Smooth muscle cell (in vitro differentiated cells): ENCODE measurements around the gene IFNA2. TPM values are rescaled to one million over a fixed set of nuclear protein-coding genes. Genes with fewer than 3 reads are reported as not detected.
"Not testable (repeated sequence)": the region's sequence is repeated elsewhere in the genome, so short reads cannot be mapped to it uniquely, and the experiment has no call there.

Source experiments
- DNase-seq: peaks from one replicate; lab custom pipeline; 2025; ENCODE audit not compliant: unreplicated experiment; lab: John Stamatoyannopoulos, UW
- H2AFZ ChIP-seq: fragments of 200-600 bp; sonication (generic); 2 replicates; pipeline ENCODE4 v1.6.0; 2016; ENCODE audit warnings: antibody characterized with exemption, low read depth, mild to moderate bottlenecking
- H3F3A ChIP-seq: fragments of 200-600 bp; sonication (generic); 2 replicates; pipeline ENCODE4 v1.6.0; 2017; ENCODE audit warnings: antibody characterized with exemption, low read depth
- H3K27ac ChIP-seq: fragments of 200-600 bp; sonication (generic); 2 replicates; pipeline ENCODE4 v1.5.1; 2016; ENCODE audit warnings: low read depth, mild to moderate bottlenecking
- H3K27me3 ChIP-seq: fragments of 200-600 bp; sonication (generic); 2 replicates; pipeline ENCODE4 v1.6.1; 2016; ENCODE audit warnings: low read depth, mild to moderate bottlenecking
- H3K36me3 ChIP-seq: fragments of 200-600 bp; sonication (generic); 2 replicates; pipeline ENCODE4 v1.5.1; 2016; ENCODE audit warnings: low read depth
- H3K4me1 ChIP-seq: fragments of 200-600 bp; sonication (generic); 2 replicates; pipeline ENCODE4 v1.5.1; 2016; ENCODE audit warnings: low read depth
- H3K4me2 ChIP-seq: fragments of 200-600 bp; sonication (generic); 2 replicates; pipeline ENCODE4 v1.6.0; 2016; ENCODE audit warnings: mild to moderate bottlenecking
- H3K4me3 ChIP-seq: fragments of 200-600 bp; sonication (generic); 2 replicates; pipeline ENCODE4 v1.5.1; 2016; ENCODE audit warnings: mild to moderate bottlenecking
- H3K79me2 ChIP-seq: fragments of 200-600 bp; sonication (generic); 2 replicates; pipeline ENCODE4 v1.6.0; 2016; ENCODE audit warnings: low read depth, mild to moderate bottlenecking
- H3K9ac ChIP-seq: fragments of 200-600 bp; sonication (generic); 2 replicates; pipeline ENCODE4 v1.6.0; 2016; ENCODE audit warnings: low read depth
- H3K9me3 ChIP-seq: fragments of 200-600 bp; sonication (generic); replicated peaks from 2 replicates; pipeline ENCODE4 v1.5.1; 2016; ENCODE audit warnings: low read depth
- H4K20me1 ChIP-seq: fragments of 200-600 bp; sonication (generic); 2 replicates; pipeline ENCODE4 v1.6.0; 2016; ENCODE audit warnings: low read depth
- CTCF ChIP-seq: fragments of 200-600 bp; sonication (generic); IDR thresholded peaks from 2 replicates; pipeline ENCODE4 v1.5.1; 2017; ENCODE audit warnings: borderline replicate concordance, mild to moderate bottlenecking, antibody characterized with exemption; ENCODE audit not compliant: insufficient read depth, poor library complexity, severe bottlenecking
- WGBS: methylation state at CpG from one replicate; pipeline ENCODE4 v1.1.7; 2016; ENCODE audit warnings: low lambda C conversion rate; 5-methylcytosine and 5-hydroxymethylcytosine counted together
- polyA plus RNA-seq: library from polyadenylated mRNA; unstranded; fragments of >200 nt; fragmentation: Nextera tagmentation; extraction: Ambion mirVana; gene quantifications from 2 replicates; pipeline ENCODE4 v1.2.1, GENCODE V29; 2016
- total RNA-seq: library from RNA; depleted of rRNA; stranded (reverse); fragments of >200 nt; gene quantifications from 2 replicates; pipeline ENCODE4 v1.2.3, GENCODE V29; 2014

The IFNA2 gene
- total and polyA plus RNA-seq, 2 experiments from 2014 or later: not detected

DNA sequence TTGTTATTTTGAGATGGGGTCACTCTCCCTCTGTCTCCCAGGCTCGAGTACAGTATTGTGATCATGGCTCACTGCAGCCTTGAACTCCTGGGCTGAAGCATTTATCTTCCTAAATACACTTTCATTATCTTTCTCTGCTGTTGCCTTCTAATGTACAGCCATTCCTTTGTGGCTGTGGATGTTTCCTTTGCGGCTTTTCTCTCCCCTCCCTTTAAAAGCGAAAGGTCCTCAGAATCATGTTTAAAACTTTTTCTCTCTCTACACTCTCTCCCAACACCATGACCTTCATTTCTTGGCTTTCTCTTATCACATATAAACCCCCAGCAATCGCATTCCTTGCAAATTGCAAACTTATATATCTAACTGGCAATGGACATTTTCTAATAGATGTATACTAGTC, 1.6 kb downstream of the IFNA2 start:
- no peak for DNase-seq
- Histone ChIP-seq H3F3A (no peaks in the 10 kb centered on the region), H2AFZ (no peak overlapping the region), H3K79me2 (no peaks in the 10 kb centered on the region), H3K27me3 (peaks cover 17% of the 10 kb centered on the region), H3K4me1 (no peaks in the 10 kb centered on the region), H3K9me3 (no peaks in the 10 kb centered on the region), H4K20me1 (no peaks in the 10 kb centered on the region), H3K36me3 (no peaks in the 10 kb centered on the region), H3K9ac (no peak overlapping the region), H3K27ac (no peak overlapping the region), H3K4me3 (no peak overlapping the region), H3K4me2 (no peak overlapping the region)
- TF ChIP-seq CTCF: no peak
- 90% methylated on average over 4 of the region's 4 CpGs for WGBS

DNA sequence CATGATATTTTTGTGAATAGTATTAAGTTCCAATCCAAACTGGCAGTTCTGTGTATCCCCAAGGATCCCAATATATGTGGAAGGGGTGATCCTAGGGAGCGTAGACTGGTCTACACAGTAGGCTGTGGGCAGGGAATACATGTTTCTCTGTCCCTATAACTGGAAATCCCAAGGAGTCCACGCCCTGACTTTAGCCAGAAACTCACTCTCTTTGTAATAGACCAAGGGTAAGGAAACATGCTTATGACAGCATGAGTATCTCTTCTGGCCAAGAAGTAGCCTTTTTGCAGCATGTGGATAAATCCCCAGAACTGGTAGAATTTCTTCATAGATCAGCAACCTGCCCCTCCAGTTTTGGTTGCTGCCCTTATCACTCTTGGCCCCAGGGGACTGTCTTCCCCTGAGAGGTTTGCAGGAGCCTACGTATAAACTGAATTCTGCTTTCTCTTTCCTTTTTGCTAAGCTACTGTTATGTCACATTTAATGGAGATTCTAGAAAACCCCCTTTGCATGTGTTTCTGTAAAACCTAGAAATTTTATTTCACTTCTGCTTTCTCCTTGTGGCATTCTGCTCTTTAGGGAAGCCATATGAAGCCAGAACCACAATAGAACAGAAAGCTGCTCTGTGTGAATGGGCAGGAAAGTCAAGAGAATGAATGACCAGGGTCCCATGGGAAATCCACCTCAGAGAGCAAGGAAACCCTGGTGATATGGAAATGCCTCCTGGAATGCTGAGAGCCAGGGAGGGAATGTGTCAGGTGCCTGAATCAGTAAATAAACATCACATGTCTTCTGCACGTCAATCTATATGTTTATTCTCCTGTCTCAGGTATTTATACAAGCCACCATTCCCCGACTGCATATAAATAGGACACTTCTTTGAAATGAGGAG, 3.5 kb downstream of the IFNA2 start:
- Histone ChIP-seq H3K4me3 (no peak overlapping the region), H3K4me2 (no peak overlapping the region), H3K27ac (no peak overlapping the region), H3K79me2 (no peaks in the 10 kb centered on the region), H3F3A (no peaks in the 10 kb centered on the region), H3K9ac (no peak overlapping the region), H4K20me1 (no peaks in the 10 kb centered on the region), H3K9me3 (no peaks in the 10 kb centered on the region), H3K36me3 (no peaks in the 10 kb centered on the region), H3K27me3 (peaks cover 17% of the 10 kb centered on the region), H2AFZ (no peak overlapping the region), H3K4me1 (no peaks in the 10 kb centered on the region)
- WGBS: 56% methylated on average over 5 of the region's 5 CpGs
- no peak for DNase-seq
- no peak for TF ChIP-seq CTCF

DNA sequence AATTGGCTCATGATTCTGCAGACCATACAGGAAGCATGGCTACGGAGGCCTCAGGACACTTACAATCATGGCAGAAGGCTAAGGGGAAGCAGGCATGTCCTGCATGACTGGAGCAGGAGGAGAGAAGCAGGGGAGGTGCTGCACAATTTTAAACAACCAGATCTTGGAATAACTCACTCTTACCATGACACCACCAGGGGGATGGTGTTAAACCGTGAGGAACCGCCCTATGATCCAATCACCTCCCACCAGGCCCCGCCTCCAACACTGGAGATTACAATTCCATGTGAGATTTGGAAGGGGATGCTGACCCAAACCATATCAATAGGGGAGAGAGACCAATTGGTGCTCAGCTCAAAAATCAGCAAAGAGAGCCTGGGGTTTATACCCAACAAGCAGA, 13.7 kb downstream of the IFNA2 start:
- H3K4me3 ChIP-seq, H3F3A ChIP-seq, H3K4me2 ChIP-seq, H3K36me3 ChIP-seq, H3K9ac ChIP-seq, H3K79me2 ChIP-seq, H4K20me1 ChIP-seq, H3K27me3 ChIP-seq, H3K9me3 ChIP-seq, H3K27ac ChIP-seq, H2AFZ ChIP-seq, H3K4me1 ChIP-seq, DNase-seq: not testable (repeated sequence)
- 64% methylated on average over 4 of the region's 4 CpGs for WGBS

GRCh38 chr9:21367957-21368356, 17.2 kb downstream of the IFNA2 start, which contains the start of gene IFNA13:
Gene IFNA13, minus strand, starts transcription at chr9:21368057. Its CDS starts 47 bp downstream, at chr9:21368010.
- Histone ChIP-seq H3K4me2 (no peak within 1 kb of the TSS), H3K79me2 (no peaks in the 10 kb centered on the region), H3K27me3 (no peaks in the 10 kb centered on the region), H2AFZ (no peak within 1 kb of the TSS), H4K20me1 (no peaks in the 10 kb centered on the region), H3K9ac (no peak within 1 kb of the TSS), H3K36me3 (no peaks in the 10 kb centered on the region), H3K27ac (no peak within 1 kb of the TSS), H3K4me3 (no peak within 1 kb of the TSS), H3K4me1 (no peaks in the 10 kb centered on the region), H3F3A (no peaks in the 10 kb centered on the region), H3K9me3 (no peaks in the 10 kb centered on the region)
- TF ChIP-seq CTCF: no peak
- 96% methylated on average over 3 of the region's 3 CpGs for WGBS
- no peak for DNase-seq

DNA sequence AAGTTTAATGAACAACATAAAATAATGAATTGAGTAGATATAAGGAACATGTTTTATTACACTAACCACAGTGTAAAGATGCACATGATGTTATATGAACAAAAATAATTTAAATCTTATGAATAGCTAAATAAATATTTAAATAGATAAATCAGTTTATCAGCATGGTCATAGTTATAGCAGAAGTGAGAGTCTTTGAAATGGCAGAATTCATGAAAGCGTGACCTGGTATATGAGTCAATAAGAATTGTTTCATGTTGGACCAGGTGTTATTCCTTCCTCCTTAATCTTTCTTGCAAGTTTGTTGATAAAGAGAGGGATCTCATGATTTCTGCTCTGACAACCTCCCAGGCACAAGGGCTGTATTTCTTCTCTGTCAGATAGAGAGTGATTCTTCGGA, 18.0 kb downstream of the IFNA2 start:
- not testable (repeated sequence) for H3K27me3 ChIP-seq, H3K9ac ChIP-seq, H2AFZ ChIP-seq, DNase-seq, H3K27ac ChIP-seq, H3K79me2 ChIP-seq, H3K9me3 ChIP-seq, H3K36me3 ChIP-seq, H4K20me1 ChIP-seq, H3K4me2 ChIP-seq, H3F3A ChIP-seq, H3K4me1 ChIP-seq, H3K4me3 ChIP-seq
- WGBS: 100% methylated on average over 1 of the region's 2 CpGs
